Liver (tissue), 9 donors: ENCODE measurements around the gene KCNMA1. TPM values are rescaled to one million over a fixed set of nuclear protein-coding genes. Genes with fewer than 3 reads are reported as not detected.

Experiments used
- DNase-seq: peaks from one replicate; pipeline ENCODE4 v3.0.0-alpha.2; 2017; ENCODE audit warnings: low spot score
- H3K27ac ChIP-seq, 2 donors: one replicate each; pipeline ENCODE4 v1.7.0; 2013; ENCODE audit warnings: inconsistent platforms in 2 of 2, low read length in 2 of 2, control low read depth in 1 of 2, low read depth in 1 of 2, mild to moderate bottlenecking in 1 of 2
- H3K27me3 ChIP-seq, 4 donors: one replicate each; pipeline versions ENCODE4 v1.6.1 to v1.7.0; 2013; ENCODE audit warnings: low read length in 3 of 4, inconsistent platforms in 1 of 4, mild to moderate bottlenecking in 1 of 4, moderate library complexity in 1 of 4; ENCODE audit not compliant: control insufficient read depth in 4 of 4, insufficient read depth in 4 of 4
- H3K36me3 ChIP-seq, 4 donors: one replicate each; pipeline versions ENCODE4 v1.6.1 to v1.7.0; 2013; ENCODE audit warnings: low read length in 3 of 4, mild to moderate bottlenecking in 3 of 4, low read depth in 1 of 4, moderate library complexity in 1 of 4; ENCODE audit not compliant: control insufficient read depth in 4 of 4, insufficient read depth in 3 of 4
- H3K4me1 ChIP-seq, 4 donors: one replicate each; pipeline versions ENCODE4 v1.6.1 to v1.7.0; 2013; ENCODE audit warnings: low read length in 3 of 4, mild to moderate bottlenecking in 3 of 4, moderate library complexity in 1 of 4; ENCODE audit not compliant: control insufficient read depth in 4 of 4, insufficient read depth in 4 of 4
- H3K4me3 ChIP-seq, 3 donors: one replicate each; pipeline versions ENCODE4 v1.6.1 to v1.7.0; 2013; ENCODE audit warnings: low read length in 3 of 3, control low read depth in 1 of 3, low read depth in 1 of 3, mild to moderate bottlenecking in 1 of 3
- H3K9ac ChIP-seq, 2 donors: one replicate each; pipeline ENCODE4 v1.7.0; 2013; ENCODE audit warnings: low read length in 2 of 2, mild to moderate bottlenecking in 2 of 2, moderate library complexity in 2 of 2, control low read depth in 1 of 2, low read depth in 1 of 2
- H3K9me3 ChIP-seq, 4 donors: one replicate each; pipeline versions ENCODE4 v1.6.1 to v1.7.0; 2013; ENCODE audit warnings: low read length in 3 of 4; ENCODE audit not compliant: control insufficient read depth in 4 of 4
- ATF3 ChIP-seq: IDR thresholded peaks from 2 replicates; pipeline ENCODE4 v1.6.1; 2016; ENCODE audit warnings: antibody characterized with exemption
- CTCF ChIP-seq: fragments of 150-350 bp; IDR thresholded peaks from 2 replicates; pipeline ENCODE4 v1.5.1; 2017; ENCODE audit warnings: improper control_type of control experiment, low read depth, low read length; ENCODE audit not compliant: missing input control
- GABPA ChIP-seq, 2 donors: IDR thresholded peaks in 1 of 2; conservative IDR thresholded peaks in 1 of 2; 2 replicates each; pipeline ENCODE4 v1.6.1; 2016; ENCODE audit warnings: antibody characterized with exemption in 2 of 2, mild to moderate bottlenecking in 1 of 2, moderate library complexity in 1 of 2
- HNF4G ChIP-seq: IDR thresholded peaks from 2 replicates; pipeline ENCODE4 v1.6.1; 2016; ENCODE audit warnings: antibody characterized with exemption
- JUND ChIP-seq, 2 donors: IDR thresholded peaks; 2 replicates each; pipeline ENCODE4 v1.6.1; 2016; ENCODE audit warnings: antibody characterized with exemption in 2 of 2
- MAX ChIP-seq: IDR thresholded peaks from 2 replicates; pipeline ENCODE4 v1.6.1; 2016; ENCODE audit warnings: antibody characterized with exemption
- NR2F2 ChIP-seq: IDR thresholded peaks from 2 replicates; pipeline ENCODE4 v1.6.1; 2016; ENCODE audit warnings: antibody characterized with exemption
- RAD21 ChIP-seq, 2 donors: IDR thresholded peaks; 2 replicates each; pipeline ENCODE4 v1.6.1; 2016; ENCODE audit warnings: antibody characterized with exemption in 2 of 2, mild to moderate bottlenecking in 2 of 2
- REST ChIP-seq: IDR thresholded peaks from 2 replicates; pipeline ENCODE4 v1.6.1; 2016; ENCODE audit warnings: antibody characterized with exemption, mild to moderate bottlenecking
- RXRA ChIP-seq, 2 donors: IDR thresholded peaks; 2 replicates each; pipeline ENCODE4 v1.6.1; 2017 to 2018; ENCODE audit warnings: antibody characterized with exemption in 2 of 2, mild to moderate bottlenecking in 1 of 2
- TAF1 ChIP-seq: conservative IDR thresholded peaks from 2 replicates; pipeline ENCODE4 v1.6.1; 2016; ENCODE audit warnings: antibody characterized with exemption, mild to moderate bottlenecking
- WGBS: extraction: QIAGEN DNeasy Blood & Tissue Kit; methylation state at CpG from one replicate; pipeline ENCODE4 v1.1.7; 2013; 5-methylcytosine and 5-hydroxymethylcytosine counted together
- polyA plus RNA-seq, 2 donors: library from polyadenylated mRNA; stranded (reverse) in 1 of 2; unstranded in 1 of 2; fragments of 200-250 nt in 1 of 2; fragments of >200 nt in 1 of 2; fragmentation: Nextera tagmentation in 1 of 2; extraction: Ambion mirVana in 1 of 2; gene quantifications; one replicate each; pipeline versions ENCODE4 v1.2.1 to v1.2.3, GENCODE V29; 2013 to 2015
- total RNA-seq, 2 donors: library from RNA; depleted of rRNA; stranded (reverse); fragments of >200 nt; gene quantifications; one replicate each; pipeline ENCODE4 v1.2.3, GENCODE V29; 2014
- donor health status: healthy.
- donor health status: healthy.
- donor health status: healthy.
- donor health status: healthy.
- donor health status: healthy.

KCNMA1 gene
- total and polyA plus RNA-seq, 4 donors: 2.5 to 9.7 (median 4.7) TPM

GRCh38 chr10:76969366-76969948, 668.2 kb downstream of the KCNMA1 start:
- 85% methylated on average over 9 of the region's 9 CpGs for WGBS
- H3K27ac ChIP-seq: no peak overlapping the region
- no peaks in the 10 kb centered on the region for H3K4me1 ChIP-seq
- TF ChIP-seq GABPA (IDR thresholded peaks at IDR 0.05 in 1 of 2, conservative IDR thresholded peaks at IDR 0.05 in 1 of 2) (no peak), HNF4G (no peak), JUND (IDR thresholded peaks at IDR 0.05) (no peak), NR2F2 (no peak), MAX (no peak), RXRA (IDR thresholded peaks at IDR 0.05) (no peak)
- H3K9me3 ChIP-seq: no peaks in the 10 kb centered on the region
- no peak for DNase-seq
- peaks cover 0 to 3% (median 0%) of the 10 kb centered on the region in 4 donors for H3K36me3 ChIP-seq
- no peak overlapping the region for H3K4me3 ChIP-seq
- no peaks in the 10 kb centered on the region for H3K27me3 ChIP-seq
- no peak overlapping the region for H3K9ac ChIP-seq

GRCh38 chr10:76968483-76968882, 669.1 kb downstream of the KCNMA1 start:
- DNase-seq: no peak
- 72% methylated on average over 2 of the region's 2 CpGs for WGBS

GRCh38 chr10:76962851-76963250, 674.8 kb downstream of the KCNMA1 start:
- DNase-seq: no peak
- H3K27me3 ChIP-seq: no peaks in the 10 kb centered on the region
- no peak overlapping the region for H3K27ac ChIP-seq
- no peak overlapping the region for H3K4me3 ChIP-seq
- no peak overlapping the region for H3K9ac ChIP-seq
- no peaks in the 10 kb centered on the region for H3K9me3 ChIP-seq
- WGBS: 90% methylated on average over 4 of the region's 4 CpGs
- H3K36me3 ChIP-seq: peaks cover 0 to 16% (median 2%) of the 10 kb centered on the region in 4 donors
- TF ChIP-seq RXRA (IDR thresholded peaks at IDR 0.05) (no peak), RAD21 (IDR thresholded peaks at IDR 0.05) (no peak), CTCF (no peak)
- no peaks in the 10 kb centered on the region for H3K4me1 ChIP-seq

More at GRCh38 chr10:76968483-76968882, 669.1 kb downstream of the KCNMA1 start:
- H3K4me1 ChIP-seq: no peaks in the 10 kb centered on the region
- peaks cover 0 to 4% (median 0%) of the 10 kb centered on the region in 4 donors for H3K36me3 ChIP-seq
- no peak overlapping the region for H3K9ac ChIP-seq
- TF ChIP-seq HNF4G (no peak), NR2F2 (no peak), ATF3 (no peak), REST (no peak), TAF1 (no peak)
- no peak overlapping the region for H3K4me3 ChIP-seq
- H3K27ac ChIP-seq: no peak overlapping the region
- no peaks in the 10 kb centered on the region for H3K9me3 ChIP-seq
- no peaks in the 10 kb centered on the region for H3K27me3 ChIP-seq
